ENCODE results near the gene ASAP3.

DNA sequence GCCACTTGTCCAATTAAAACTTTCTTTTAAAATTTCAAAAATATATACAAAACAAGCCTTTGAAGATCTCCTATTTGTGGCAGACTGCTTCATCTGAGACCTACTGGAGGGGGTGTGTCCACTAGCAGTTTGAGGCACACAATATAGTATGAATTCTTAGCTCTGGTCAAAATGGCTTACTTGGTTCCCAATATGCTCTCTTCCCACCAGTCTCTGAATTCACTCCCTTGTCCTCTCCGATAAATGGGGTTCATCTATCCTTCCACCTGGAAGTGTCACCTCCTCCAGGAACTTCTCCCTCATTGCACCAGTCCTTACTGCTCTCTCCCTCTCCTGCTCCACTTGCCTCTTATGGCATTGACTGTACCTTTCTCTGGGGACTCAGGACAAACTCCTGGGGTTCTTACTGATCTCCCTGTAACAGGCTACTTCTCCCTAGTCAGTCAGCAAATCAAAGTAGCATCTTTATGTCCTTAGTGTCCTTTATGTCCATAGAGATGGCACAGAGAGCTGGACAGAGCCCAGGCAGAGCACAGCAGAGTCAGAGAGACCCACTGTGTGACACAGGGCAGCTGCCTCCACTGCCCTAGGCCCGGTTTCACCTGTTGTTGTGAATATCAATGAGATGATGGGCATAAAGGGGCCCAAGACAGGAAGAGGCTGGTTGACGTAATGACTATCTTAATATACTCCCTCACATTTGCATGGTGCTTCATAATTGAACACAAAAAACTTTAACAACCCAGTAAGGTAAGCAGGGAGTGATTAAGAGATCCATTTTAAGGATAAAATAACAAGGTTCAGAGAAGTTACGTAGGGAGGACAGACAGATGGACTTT lies 3.6 kb downstream of the ASAP3 start:
- no peak for TF ChIP-seq CTCF (IDR thresholded peaks at IDR 0.05; ENCODE audit: low read depth, low read length)
- no peak for TF ChIP-seq EZH2phosphoT487 (IDR thresholded peaks at IDR 0.05; ENCODE audit: low read depth)
